Measurements from ENCODE around the gene EIF4EBP2. TPM values are rescaled to one million over a fixed set of nuclear protein-coding genes. Genes with fewer than 3 reads are reported as not detected.

The EIF4EBP2 gene
- polyA plus RNA-seq, 2 of the 4 experiments (the other 2 are of a cell fraction) = 13.0 to 15.4 TPM

DNA sequence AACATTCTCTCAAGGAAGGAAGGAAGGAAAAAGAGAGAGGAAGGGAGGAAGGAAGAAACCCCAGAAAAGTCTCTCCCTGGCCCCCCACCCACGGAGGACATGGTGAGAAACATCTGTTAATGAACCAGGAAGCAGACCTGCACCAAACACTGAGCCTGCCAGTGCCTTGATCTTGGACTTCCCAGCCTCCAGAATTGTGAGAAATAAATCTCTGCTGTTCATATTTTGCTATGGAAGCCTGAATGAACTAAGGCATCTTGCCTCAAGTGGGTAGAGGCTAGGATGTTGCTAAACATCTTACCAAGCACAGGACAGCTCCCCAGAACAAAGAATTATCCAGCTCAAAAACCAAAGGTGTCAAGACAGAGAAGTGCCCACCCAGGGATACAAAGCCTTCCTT, 40.7 kb upstream of the EIF4EBP2 start:
- no peak for TF ChIP-seq TFCP2L1 (CRISPR knock-in tag; IDR thresholded peaks at IDR 0.05)
- TF ChIP-seq KDM5A (IDR thresholded peaks at IDR 0.05) = no peak
- no peak for TF ChIP-seq KDM1A (IDR thresholded peaks at IDR 0.05; ENCODE audit: low read depth)
- TF ChIP-seq SREBF2 (IDR thresholded peaks at IDR 0.05) = no peak
- no peak for TF ChIP-seq ATOH8 (CRISPR knock-in tag; IDR thresholded peaks at IDR 0.05; ENCODE audit: low read depth)
- TF ChIP-seq HDAC2 (IDR thresholded peaks at IDR 0.05) = no peak
- TF ChIP-seq, protein P1, sequence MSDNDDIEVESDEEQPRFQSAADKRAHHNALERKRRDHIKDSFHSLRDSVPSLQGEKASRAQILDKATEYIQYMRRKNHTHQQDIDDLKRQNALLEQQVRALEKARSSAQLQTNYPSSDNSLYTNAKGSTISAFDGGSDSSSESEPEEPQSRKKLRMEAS (IDR thresholded peaks at IDR 0.05) = no peak
- no peak for TF ChIP-seq RFX5 (IDR thresholded peaks at IDR 0.05)
- TF ChIP-seq EHMT2 (IDR thresholded peaks at IDR 0.05; ENCODE audit: low read depth) = no peak
- no peak for TF ChIP-seq BCL3 (IDR thresholded peaks at IDR 0.05)
- no peak for TF ChIP-seq BHLHE40 (IDR thresholded peaks at IDR 0.05; ENCODE audit: low read depth, low read length)
- no peak for TF ChIP-seq POLR2AphosphoS2 (conservative IDR thresholded peaks at IDR 0.05; ENCODE audit: low read length)
- TF ChIP-seq PHF8 (IDR thresholded peaks at IDR 0.05; ENCODE audit: borderline replicate concordance, low read depth) = no peak
- TF ChIP-seq HOXA7 (CRISPR knock-in tag; IDR thresholded peaks at IDR 0.05) = no peak
- Histone ChIP-seq H3K4me2 (no peak overlapping the region), H3K27ac (peak overlapping the region; percentile 66 to 86; a peak in 4 of 6 replicates), H3K4me1 (peaks cover 19% of the 10 kb centered on the region), H3K4me3 (no peak overlapping the region), H3K9me3 (no peaks in the 10 kb centered on the region)
- POLR2A ChIA-PET = interaction anchor here (2.2 kb wide), 1 partner anchor 142 kb away, joined by 8 read pairs; no protein-coding TSS in a partner anchor
- ATAC-seq (no peak), DNase-seq (ENCODE audit: low read depth in 1 of 2, low spot score in 1 of 2) (no peak), FAIRE-seq (no peak)
- 48% methylated on average over 1 of the region's 1 CpG for WGBS (ENCODE audit: missing lambda C conversion rate)
- CTCF ChIA-PET = interaction anchor here (0.8 to 24.7 kb wide), 21 partner anchors 9 to 247 kb away, joined by 3 to 554 read pairs (median 16); partner anchors contain the start of genes LRRC20, NPFFR1 and PPA1

DNA sequence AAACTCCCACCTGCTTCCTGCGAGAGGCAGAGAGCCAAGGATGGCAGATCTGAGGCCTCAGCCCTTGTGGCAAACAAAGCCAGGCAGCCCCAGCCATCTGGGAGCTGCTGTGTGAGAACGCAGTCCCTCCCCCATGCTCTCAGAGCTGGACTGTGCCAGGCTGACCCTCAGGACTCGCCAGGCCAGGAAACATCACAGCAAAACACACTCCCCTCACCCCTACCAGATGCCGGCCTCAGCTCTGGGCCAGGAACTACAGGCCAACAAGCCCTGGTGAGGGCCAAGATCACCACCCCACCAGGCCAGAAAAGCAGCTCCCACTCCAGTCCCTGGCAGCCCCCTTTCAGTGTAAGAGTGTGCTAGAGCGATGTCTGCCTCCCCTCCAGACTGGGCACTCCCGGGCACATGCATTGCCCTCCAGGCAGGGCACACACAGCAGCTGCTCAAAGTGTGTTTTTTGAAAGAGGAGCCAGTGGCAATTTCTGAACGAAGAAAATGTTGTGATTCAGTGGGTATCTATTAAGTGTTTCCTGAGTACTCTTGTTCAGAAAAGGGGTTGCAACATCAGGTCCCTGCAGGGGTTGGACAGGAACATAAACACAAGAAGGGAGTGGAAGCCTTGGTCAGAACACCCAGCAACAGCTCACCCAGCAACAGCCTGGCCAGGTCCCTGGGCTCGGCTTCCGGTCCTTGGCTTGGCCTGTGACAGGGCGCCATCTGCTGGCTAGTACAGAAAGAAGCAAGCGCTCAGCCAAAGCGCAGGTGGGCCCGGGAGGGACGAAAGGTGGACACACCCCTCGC, 39.8 kb upstream of the EIF4EBP2 start:
- CTCF ChIA-PET = interaction anchor here (0.6 to 24.7 kb wide), 69 partner anchors 10 to 663 kb away, joined by 3 to 554 read pairs (median 5); partner anchors contain the start of genes EIF4EBP2, LRRC20, NPFFR1 and PPA1
- FAIRE-seq (peak; percentile 96), ATAC-seq (peak; percentile 99), DNase-seq (ENCODE audit: low read depth in 1 of 2, low spot score in 1 of 2) (peak; percentile 80 to 88)
- 21% methylated on average over 14 of the region's 15 CpGs for WGBS (ENCODE audit: missing lambda C conversion rate)
- peak overlapping the region; percentile 47 for H3K4me2 ChIP-seq
- no peaks in the 10 kb centered on the region for H3K9me3 ChIP-seq
- no peak overlapping the region for H3K4me3 ChIP-seq
- H3K27ac ChIP-seq = peak overlapping the region; percentile 66 to 86
- POLR2A ChIA-PET = interaction anchor here (0.6 to 2.2 kb wide), 4 partner anchors 131 to 218 kb away, joined by 3 to 12 read pairs (median 6); partner anchors contain the start of genes PPA1 and TYSND1
- H3K4me1 ChIP-seq = peaks cover 19% of the 10 kb centered on the region
- TF ChIP-seq, protein P1 (IDR thresholded peaks at IDR 0.05) = no peak
- TF ChIP-seq CBX8 (IDR thresholded peaks at IDR 0.05) (no peak), CBX2 (IDR thresholded peaks at IDR 0.05; ENCODE audit: borderline replicate concordance, low read depth) (no peak), NR3C1 (IDR thresholded peaks at IDR 0.05) (no peak), MAFK (IDR thresholded peaks at IDR 0.05; ENCODE audit: partially characterized antibody) (no peak), TFCP2L1 (CRISPR knock-in tag; IDR thresholded peaks at IDR 0.05) (no peak), CEBPB (IDR thresholded peaks at IDR 0.05) (peak; percentile 16 to 51; a peak in 1 of 4 replicates), ZNF302 (CRISPR knock-in tag; IDR thresholded peaks at IDR 0.05) (no peak), RCOR1 (IDR thresholded peaks at IDR 0.05; ENCODE audit: low read depth, low read length) (no peak), RFX5 (IDR thresholded peaks at IDR 0.05) (peak; percentile 89), RAD21 (conservative IDR thresholded peaks at IDR 0.05 in 1 of 2, IDR thresholded peaks at IDR 0.05 in 1 of 2) (peak; percentile 97), SMC3 (IDR thresholded peaks at IDR 0.05) (peak; percentile 97), KDM5A (IDR thresholded peaks at IDR 0.05) (no peak)
- TF ChIP-seq, protein P2, sequence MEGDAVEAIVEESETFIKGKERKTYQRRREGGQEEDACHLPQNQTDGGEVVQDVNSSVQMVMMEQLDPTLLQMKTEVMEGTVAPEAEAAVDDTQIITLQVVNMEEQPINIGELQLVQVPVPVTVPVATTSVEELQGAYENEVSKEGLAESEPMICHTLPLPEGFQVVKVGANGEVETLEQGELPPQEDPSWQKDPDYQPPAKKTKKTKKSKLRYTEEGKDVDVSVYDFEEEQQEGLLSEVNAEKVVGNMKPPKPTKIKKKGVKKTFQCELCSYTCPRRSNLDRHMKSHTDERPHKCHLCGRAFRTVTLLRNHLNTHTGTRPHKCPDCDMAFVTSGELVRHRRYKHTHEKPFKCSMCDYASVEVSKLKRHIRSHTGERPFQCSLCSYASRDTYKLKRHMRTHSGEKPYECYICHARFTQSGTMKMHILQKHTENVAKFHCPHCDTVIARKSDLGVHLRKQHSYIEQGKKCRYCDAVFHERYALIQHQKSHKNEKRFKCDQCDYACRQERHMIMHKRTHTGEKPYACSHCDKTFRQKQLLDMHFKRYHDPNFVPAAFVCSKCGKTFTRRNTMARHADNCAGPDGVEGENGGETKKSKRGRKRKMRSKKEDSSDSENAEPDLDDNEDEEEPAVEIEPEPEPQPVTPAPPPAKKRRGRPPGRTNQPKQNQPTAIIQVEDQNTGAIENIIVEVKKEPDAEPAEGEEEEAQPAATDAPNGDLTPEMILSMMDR (IDR thresholded peaks at IDR 0.05) = peak; percentile 88
- TF ChIP-seq, protein P3, sequence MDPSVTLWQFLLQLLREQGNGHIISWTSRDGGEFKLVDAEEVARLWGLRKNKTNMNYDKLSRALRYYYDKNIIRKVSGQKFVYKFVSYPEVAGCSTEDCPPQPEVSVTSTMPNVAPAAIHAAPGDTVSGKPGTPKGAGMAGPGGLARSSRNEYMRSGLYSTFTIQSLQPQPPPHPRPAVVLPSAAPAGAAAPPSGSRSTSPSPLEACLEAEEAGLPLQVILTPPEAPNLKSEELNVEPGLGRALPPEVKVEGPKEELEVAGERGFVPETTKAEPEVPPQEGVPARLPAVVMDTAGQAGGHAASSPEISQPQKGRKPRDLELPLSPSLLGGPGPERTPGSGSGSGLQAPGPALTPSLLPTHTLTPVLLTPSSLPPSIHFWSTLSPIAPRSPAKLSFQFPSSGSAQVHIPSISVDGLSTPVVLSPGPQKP (IDR thresholded peaks at IDR 0.05; ENCODE audit: low read depth, low read length) = no peak
